Measurements from ENCODE around the gene BRF1.

GRCh38 chr14:105198588-105198987, 102.2 kb downstream of the BRF1 start:
- TF ChIP-seq CTCF (conservative IDR thresholded peaks at IDR 0.05; ENCODE audit: low read depth, low read length) (no peak), EZH2 (IDR thresholded peaks at IDR 0.05; ENCODE audit: borderline replicate concordance, low read depth, low read length, poor library complexity, severe bottlenecking) (no peak)

Measured in A673 (cell line).